Fibroblast of the aortic adventitia (primary cell): Measurements from ENCODE around the gene SCUBE1. TPM values are rescaled to one million over a fixed set of nuclear protein-coding genes. Genes with fewer than 3 reads are reported as not detected.

Source experiments
- DNase-seq: peaks from one replicate; pipeline ENCODE4 v3.0.0-alpha.2; 2010; ENCODE audit warnings: low read depth
- H3K4me3 ChIP-seq: 2 replicates; pipeline ENCODE4 v1.5.1; 2011; ENCODE audit warnings: low read depth, mild to moderate bottlenecking, control low read depth, low read length, moderate library complexity
- total RNA-seq: library from RNA; depleted of rRNA; stranded (reverse); fragments of >200 nt; gene quantifications from 2 replicates; pipeline ENCODE4 v1.2.3, GENCODE V29; 2012; ENCODE audit warnings: low replicate concordance
- TF ChIP-seq, protein P1 (sequence below): IDR thresholded peaks from 2 replicates; pipeline ENCODE4 v1.5.1; 2011; ENCODE audit warnings: mild to moderate bottlenecking, low read length, control low read depth, inconsistent platforms; ENCODE audit not compliant: insufficient read depth

The SCUBE1 gene
- total RNA-seq, 1 donor: not detected

DNA sequence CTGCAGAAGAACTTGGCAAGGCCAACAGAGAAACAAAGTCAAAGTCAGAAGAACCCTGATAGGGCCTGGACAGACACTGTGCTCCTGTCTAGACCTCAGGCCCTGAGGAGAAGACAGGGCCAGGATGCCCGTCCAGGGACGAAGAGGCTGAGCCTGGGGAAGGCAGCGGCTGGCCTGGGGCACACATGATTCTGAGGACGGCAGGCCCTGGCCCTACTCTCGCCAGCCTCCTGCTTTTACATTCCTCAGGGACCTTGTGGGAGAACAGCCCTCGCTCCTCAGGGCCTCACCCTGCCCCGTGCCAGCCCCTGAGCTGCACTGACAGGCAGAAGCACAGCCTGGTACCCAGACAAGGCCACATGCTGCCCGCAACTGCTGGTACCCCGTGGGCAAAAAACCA is 112.6 kb downstream of the SCUBE1 start:
- no peak for DNase-seq
- no peak overlapping the region for H3K4me3 ChIP-seq
- TF ChIP-seq, protein P1, sequence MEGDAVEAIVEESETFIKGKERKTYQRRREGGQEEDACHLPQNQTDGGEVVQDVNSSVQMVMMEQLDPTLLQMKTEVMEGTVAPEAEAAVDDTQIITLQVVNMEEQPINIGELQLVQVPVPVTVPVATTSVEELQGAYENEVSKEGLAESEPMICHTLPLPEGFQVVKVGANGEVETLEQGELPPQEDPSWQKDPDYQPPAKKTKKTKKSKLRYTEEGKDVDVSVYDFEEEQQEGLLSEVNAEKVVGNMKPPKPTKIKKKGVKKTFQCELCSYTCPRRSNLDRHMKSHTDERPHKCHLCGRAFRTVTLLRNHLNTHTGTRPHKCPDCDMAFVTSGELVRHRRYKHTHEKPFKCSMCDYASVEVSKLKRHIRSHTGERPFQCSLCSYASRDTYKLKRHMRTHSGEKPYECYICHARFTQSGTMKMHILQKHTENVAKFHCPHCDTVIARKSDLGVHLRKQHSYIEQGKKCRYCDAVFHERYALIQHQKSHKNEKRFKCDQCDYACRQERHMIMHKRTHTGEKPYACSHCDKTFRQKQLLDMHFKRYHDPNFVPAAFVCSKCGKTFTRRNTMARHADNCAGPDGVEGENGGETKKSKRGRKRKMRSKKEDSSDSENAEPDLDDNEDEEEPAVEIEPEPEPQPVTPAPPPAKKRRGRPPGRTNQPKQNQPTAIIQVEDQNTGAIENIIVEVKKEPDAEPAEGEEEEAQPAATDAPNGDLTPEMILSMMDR: no peak

DNA sequence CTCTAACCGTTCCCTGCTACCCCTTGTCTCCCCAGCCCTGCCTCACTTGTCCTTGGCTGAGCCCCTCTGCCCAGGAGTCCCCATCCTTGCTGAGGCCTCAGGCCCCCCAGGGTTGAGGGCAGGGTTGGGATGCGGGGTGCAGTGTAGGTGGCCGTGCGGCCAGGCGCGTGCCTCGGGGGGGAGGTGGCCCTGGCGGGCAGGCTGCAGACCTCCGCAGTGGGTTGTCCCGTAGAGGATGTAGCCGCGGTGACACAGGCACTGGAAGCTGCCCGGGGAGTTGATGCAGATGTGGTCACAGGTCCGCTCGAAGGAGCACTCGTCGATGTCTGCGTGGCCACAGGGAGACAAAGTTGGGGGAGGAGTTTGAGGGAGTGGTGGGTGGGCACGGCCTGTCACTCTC is 114.3 kb downstream of the SCUBE1 start:
- no peak for DNase-seq
- TF ChIP-seq, protein P1: no peak
- H3K4me3 ChIP-seq: no peak overlapping the region

DNA sequence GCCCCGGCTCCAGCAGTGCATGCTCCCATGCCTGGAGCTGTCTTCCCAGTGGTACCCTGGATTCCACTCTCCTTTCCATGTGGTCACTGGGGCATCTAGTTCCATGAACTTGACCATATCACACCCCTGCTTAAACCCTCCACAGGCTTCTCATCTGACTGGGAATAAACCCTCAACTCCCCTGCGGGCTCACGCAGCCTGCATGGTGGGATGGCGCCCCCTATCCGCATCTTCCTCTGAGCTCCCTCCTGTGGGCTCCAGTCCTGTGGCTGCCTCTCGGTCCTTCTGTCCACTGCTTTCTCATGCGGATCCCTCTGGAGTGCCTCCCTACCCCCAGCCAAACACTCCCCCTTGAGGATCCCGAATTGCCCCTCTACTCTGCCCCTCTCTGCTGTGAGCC is 114.8 kb downstream of the SCUBE1 start:
- no peak overlapping the region for H3K4me3 ChIP-seq
- DNase-seq: peak; percentile 16
- TF ChIP-seq, protein P1: peak; percentile 39

DNA sequence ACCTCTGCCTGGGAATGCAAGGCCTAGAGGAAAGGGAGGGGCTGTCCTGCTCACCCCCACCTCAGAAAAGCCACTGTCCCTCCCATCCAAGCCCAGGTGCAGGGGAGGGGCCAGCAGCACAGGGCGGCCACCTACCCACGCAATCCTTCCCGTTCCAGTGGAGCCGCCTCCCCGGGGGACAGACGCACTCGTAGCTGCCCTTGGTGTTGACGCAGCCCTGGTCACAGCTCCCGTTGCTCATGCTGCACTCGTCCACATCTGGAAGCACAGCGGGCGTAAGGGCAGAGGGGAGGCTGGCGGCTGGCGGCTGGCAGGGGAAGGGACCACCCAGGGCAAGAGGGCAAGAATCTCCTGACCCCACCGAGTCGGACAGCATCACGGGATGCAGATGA is 115.9 kb downstream of the SCUBE1 start:
- no peak for DNase-seq
- no peak overlapping the region for H3K4me3 ChIP-seq

DNA sequence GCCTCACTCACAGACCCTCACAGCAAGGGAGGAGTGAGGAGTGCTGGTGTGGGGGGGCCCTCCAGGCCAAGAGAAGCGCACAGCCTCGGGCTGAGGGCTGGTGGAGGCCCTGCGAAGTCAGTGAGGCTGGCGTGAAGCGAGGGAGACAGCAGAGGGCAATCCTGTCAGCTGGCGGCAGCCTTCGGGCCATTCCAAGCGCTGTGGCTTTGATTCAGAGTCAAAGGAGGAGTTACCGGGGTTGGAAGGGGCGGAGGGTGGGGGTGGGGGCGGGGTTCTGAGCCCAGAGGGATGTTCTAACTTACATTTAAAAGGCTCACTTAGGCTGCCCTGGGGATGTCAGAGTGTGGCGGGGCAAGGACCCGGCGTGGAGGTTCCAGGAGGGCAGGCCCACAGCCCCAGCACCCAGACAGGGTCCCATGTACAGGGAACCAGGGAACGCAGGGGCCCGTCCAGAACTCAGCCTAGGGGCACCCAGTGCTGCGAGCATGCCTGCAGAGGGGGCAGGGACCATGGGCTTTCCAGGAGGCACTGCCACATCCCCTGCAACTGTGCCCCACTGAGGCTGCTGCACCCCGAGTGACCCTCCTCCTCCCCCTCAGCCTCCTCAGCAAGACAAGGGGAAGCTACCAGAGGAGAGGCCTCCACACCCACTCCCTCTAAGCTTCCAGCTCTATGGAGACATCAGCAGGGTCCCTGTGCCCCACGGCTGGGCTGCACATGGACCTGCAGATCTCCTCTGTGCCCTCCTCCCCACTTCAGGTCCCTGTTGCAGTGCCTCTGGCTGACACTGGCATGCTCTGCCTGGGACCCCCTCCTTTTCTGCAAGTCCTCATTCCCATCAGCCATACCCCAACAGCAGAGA is 116.6 kb downstream of the SCUBE1 start:
- no peak for DNase-seq
- no peak overlapping the region for H3K4me3 ChIP-seq
- TF ChIP-seq, protein P1: no peak

More for the DNA sequence above, 115.9 kb downstream of the SCUBE1 start:
- TF ChIP-seq, protein P1: no peak

DNA sequence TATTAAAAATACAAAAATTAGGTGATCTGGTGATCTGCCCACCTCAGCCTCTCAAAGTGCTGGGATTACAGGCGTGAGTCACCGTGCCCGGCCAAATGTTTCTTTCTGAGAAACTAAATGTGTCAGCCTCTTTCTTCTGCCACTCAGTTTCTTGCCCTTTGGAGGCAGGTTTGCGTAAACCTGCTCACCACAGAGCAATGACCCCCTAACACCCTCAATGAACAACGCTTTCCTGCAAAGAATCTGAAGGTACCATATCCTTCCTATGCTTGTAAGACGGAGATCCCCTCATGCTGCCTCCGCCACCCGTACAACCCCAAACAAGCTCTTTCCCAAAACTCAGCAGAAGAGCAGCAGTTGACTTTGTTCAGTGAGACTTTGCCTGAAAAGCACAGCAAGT is 117.6 kb downstream of the SCUBE1 start:
- no peak for DNase-seq
- H3K4me3 ChIP-seq: no peak overlapping the region
- TF ChIP-seq, protein P1: no peak

DNA sequence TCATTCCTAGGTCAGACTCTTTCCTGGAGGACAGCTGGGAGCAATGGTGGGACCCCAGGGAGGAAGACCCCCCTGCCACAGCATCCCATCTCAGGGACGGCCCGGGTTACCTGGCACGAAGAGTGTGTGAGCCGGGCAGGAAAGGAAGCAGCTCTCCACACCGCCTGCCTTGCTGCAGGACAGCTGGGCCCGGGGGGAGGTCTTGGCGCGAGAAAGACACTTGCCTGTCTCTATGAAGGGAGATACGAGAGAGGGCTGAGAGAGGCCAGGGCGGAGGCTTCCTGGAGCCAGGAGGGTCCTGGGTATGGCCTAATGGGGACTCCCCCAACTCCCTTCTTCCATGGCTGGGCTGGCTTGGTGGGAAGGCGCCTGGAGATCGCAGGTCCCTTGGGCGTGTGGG is 120.2 kb downstream of the SCUBE1 start:
- H3K4me3 ChIP-seq: no peak overlapping the region
- TF ChIP-seq, protein P1: no peak
- no peak for DNase-seq
